ENCODE results near the gene SLC34A3.

- TF ChIP-seq, protein P1, sequence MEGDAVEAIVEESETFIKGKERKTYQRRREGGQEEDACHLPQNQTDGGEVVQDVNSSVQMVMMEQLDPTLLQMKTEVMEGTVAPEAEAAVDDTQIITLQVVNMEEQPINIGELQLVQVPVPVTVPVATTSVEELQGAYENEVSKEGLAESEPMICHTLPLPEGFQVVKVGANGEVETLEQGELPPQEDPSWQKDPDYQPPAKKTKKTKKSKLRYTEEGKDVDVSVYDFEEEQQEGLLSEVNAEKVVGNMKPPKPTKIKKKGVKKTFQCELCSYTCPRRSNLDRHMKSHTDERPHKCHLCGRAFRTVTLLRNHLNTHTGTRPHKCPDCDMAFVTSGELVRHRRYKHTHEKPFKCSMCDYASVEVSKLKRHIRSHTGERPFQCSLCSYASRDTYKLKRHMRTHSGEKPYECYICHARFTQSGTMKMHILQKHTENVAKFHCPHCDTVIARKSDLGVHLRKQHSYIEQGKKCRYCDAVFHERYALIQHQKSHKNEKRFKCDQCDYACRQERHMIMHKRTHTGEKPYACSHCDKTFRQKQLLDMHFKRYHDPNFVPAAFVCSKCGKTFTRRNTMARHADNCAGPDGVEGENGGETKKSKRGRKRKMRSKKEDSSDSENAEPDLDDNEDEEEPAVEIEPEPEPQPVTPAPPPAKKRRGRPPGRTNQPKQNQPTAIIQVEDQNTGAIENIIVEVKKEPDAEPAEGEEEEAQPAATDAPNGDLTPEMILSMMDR (IDR thresholded peaks at IDR 0.05) = no peak
- TF ChIP-seq POLR2AphosphoS5 (IDR thresholded peaks at IDR 0.05) = no peak
- TF ChIP-seq EP300 (IDR thresholded peaks at IDR 0.05) = no peak
These were observed 32.4 kb upstream of the SLC34A3 start for GRCh38 chr9:137198051-137198901.
